Osteocyte (in vitro differentiated cells): ENCODE results near the gene FBXO48. TPM values are rescaled to one million over a fixed set of nuclear protein-coding genes. Genes with fewer than 3 reads are reported as not detected.

Source experiments
- DNase-seq: peaks from one replicate; pipeline ENCODE4 v3.0.0; 2021; ENCODE audit warnings: mixed read lengths; ENCODE audit not compliant: unreplicated experiment; ENCODE audit errors: extremely low spot score
- H3K27ac Mint-ChIP-seq: one replicate; pipeline ENCODE4 v1.8.0; 2021; ENCODE audit warnings: mild to moderate bottlenecking, mixed read lengths; ENCODE audit not compliant: unreplicated experiment
- H3K27me3 Mint-ChIP-seq: one replicate; pipeline ENCODE4 v1.8.0; 2021; ENCODE audit warnings: mixed read lengths; ENCODE audit not compliant: unreplicated experiment
- H3K36me3 Mint-ChIP-seq: one replicate; pipeline ENCODE4 v1.8.0; 2021; ENCODE audit warnings: mixed read lengths; ENCODE audit not compliant: unreplicated experiment
- H3K4me1 Mint-ChIP-seq: one replicate; pipeline ENCODE4 v1.8.0; 2021; ENCODE audit warnings: mixed read lengths; ENCODE audit not compliant: unreplicated experiment
- H3K4me3 Mint-ChIP-seq: one replicate; pipeline ENCODE4 v1.8.0; 2021; ENCODE audit warnings: mild to moderate bottlenecking, moderate library complexity, mixed read lengths; ENCODE audit not compliant: unreplicated experiment
- H3K9me3 Mint-ChIP-seq: one replicate; pipeline ENCODE4 v1.8.0; 2021; ENCODE audit warnings: mixed read lengths; ENCODE audit not compliant: unreplicated experiment
- total RNA-seq: library from RNA; stranded (reverse); gene quantifications from 2 replicates; pipeline ENCODE4 v1.2.1, GENCODE V29; 2021
- TF ChIP-seq, protein P1 (sequence below): fragments of 200-600 bp; sonication (generic); IDR thresholded peaks from 2 replicates; pipeline ENCODE4 v1.5.0; 2021; ENCODE audit warnings: antibody characterized with exemption, mild to moderate bottlenecking, moderate library complexity

The FBXO48 gene
- total RNA-seq, 1 donor from 2014 or later, result 0.81 TPM

DNA sequence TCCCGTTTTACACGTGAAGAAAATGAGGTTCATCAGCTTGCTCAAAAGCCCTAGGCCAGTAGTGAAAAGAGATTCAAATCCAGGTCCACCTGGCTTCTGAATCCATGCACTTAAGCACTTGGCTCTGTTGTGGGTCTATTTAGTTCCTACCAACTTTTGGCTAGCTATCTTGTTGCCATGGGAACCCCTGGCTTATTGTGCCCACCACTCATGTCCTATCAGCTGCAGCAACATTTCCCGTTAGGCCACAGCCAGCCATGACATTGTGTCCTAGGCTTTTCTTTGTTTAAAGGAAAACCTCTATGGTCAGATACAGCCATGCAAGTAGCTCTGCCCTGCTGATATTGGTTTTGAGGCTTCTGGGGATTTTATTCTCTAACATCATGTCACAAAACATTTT is 52.2 kb downstream of the FBXO48 start:
- H3K4me1 Mint-ChIP-seq, result no peaks in the 10 kb centered on the region
- H3K4me3 Mint-ChIP-seq, result no peak overlapping the region
- TF ChIP-seq, protein P1, sequence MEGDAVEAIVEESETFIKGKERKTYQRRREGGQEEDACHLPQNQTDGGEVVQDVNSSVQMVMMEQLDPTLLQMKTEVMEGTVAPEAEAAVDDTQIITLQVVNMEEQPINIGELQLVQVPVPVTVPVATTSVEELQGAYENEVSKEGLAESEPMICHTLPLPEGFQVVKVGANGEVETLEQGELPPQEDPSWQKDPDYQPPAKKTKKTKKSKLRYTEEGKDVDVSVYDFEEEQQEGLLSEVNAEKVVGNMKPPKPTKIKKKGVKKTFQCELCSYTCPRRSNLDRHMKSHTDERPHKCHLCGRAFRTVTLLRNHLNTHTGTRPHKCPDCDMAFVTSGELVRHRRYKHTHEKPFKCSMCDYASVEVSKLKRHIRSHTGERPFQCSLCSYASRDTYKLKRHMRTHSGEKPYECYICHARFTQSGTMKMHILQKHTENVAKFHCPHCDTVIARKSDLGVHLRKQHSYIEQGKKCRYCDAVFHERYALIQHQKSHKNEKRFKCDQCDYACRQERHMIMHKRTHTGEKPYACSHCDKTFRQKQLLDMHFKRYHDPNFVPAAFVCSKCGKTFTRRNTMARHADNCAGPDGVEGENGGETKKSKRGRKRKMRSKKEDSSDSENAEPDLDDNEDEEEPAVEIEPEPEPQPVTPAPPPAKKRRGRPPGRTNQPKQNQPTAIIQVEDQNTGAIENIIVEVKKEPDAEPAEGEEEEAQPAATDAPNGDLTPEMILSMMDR, result no peak
- no peak overlapping the region for H3K27ac Mint-ChIP-seq
- H3K27me3 Mint-ChIP-seq, result peaks cover 14% of the 10 kb centered on the region
- no peaks in the 10 kb centered on the region for H3K36me3 Mint-ChIP-seq
- no peak for DNase-seq
- no peaks in the 10 kb centered on the region for H3K9me3 Mint-ChIP-seq

DNA sequence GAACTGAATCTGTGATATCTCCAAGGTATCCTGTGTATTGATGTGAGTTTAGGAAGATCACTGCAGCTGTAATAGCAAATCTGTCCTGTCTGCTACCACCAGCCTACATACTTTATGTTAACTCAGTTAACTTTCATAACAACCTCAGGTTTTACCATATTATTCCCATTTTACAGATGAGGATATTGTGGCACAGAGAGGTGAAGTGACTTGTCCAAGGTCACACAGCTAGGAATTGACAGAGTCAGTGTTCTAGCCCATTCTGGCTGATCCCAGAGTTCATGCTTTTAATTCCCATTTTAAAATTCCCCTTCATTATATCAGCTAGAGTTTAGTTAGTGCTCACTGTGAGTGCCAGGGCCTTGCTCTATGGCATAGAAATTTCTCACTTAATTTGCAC is 52.6 kb downstream of the FBXO48 start:
- no peak for DNase-seq
- Mint-ChIP-seq H3K27ac (no peak overlapping the region), H3K36me3 (no peaks in the 10 kb centered on the region), H3K27me3 (peaks cover 17% of the 10 kb centered on the region), H3K4me1 (no peaks in the 10 kb centered on the region), H3K4me3 (no peak overlapping the region), H3K9me3 (no peaks in the 10 kb centered on the region)
- TF ChIP-seq, protein P1, result no peak

DNA sequence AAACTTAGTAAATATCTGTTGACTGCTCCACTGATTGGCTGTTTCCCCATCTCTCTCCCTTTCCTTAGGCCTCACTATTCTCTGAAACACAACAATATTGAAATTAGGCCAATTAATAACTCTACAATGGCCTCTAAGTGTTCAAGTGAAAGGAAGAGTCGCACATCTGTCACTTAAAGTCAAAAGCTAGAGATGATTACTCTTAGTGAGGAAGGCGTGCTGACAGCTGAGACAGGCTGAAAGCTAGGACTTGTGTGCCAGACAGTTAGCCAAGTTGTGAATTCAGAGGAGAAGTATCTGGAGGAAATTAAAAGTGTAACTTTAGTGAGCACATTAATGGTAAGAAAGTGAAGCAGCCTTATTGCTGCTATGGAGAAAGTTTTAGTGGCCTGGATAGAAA is 53.6 kb downstream of the FBXO48 start:
- H3K4me3 Mint-ChIP-seq, result no peak overlapping the region
- TF ChIP-seq, protein P1, result no peak

DNA sequence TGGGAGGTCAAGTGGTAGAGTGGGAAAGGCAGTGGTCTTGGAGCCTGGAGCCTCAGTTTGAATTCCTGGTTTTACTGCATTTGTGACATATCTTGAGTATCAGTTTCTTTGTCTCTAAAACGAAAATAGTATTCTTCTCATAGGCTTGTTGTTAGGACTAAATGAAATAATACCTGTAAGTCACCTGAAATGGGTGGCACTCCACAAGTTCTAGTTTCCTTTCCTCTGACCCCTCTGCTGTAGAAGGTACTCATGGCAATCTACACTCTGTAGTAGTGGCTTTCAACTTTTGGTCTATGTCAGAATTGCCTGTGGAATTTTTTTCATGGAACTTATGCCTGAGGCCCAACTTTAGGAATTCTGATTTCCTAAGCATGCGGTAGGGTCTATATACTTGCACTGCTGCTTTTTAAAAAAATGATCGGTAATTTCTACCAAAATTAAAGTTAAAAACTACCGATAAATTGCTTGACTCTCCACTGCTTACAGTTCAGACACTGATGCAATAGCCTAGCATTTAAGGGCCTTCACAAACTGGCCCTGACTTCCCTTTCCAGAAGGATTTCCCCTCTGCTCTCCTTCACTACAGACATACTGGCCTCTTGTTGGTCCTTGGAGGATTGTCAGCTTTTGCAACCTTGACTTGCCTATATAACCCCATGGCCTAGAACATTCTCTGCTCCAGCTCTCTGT is 54.8 kb downstream of the FBXO48 start:
- DNase-seq, result no peak
- no peaks in the 10 kb centered on the region for H3K36me3 Mint-ChIP-seq
- H3K27ac Mint-ChIP-seq, result no peak overlapping the region
- H3K9me3 Mint-ChIP-seq, result peaks cover 8% of the 10 kb centered on the region
- no peak overlapping the region for H3K4me3 Mint-ChIP-seq
- no peaks in the 10 kb centered on the region for H3K4me1 Mint-ChIP-seq
- peaks cover 27% of the 10 kb centered on the region for H3K27me3 Mint-ChIP-seq
- TF ChIP-seq, protein P1, result no peak

More for the DNA sequence above, 53.6 kb downstream of the FBXO48 start:
- Mint-ChIP-seq H3K9me3 (no peaks in the 10 kb centered on the region), H3K4me1 (no peaks in the 10 kb centered on the region), H3K27ac (no peak overlapping the region), H3K36me3 (no peaks in the 10 kb centered on the region), H3K27me3 (peaks cover 25% of the 10 kb centered on the region)
- no peak for DNase-seq

DNA sequence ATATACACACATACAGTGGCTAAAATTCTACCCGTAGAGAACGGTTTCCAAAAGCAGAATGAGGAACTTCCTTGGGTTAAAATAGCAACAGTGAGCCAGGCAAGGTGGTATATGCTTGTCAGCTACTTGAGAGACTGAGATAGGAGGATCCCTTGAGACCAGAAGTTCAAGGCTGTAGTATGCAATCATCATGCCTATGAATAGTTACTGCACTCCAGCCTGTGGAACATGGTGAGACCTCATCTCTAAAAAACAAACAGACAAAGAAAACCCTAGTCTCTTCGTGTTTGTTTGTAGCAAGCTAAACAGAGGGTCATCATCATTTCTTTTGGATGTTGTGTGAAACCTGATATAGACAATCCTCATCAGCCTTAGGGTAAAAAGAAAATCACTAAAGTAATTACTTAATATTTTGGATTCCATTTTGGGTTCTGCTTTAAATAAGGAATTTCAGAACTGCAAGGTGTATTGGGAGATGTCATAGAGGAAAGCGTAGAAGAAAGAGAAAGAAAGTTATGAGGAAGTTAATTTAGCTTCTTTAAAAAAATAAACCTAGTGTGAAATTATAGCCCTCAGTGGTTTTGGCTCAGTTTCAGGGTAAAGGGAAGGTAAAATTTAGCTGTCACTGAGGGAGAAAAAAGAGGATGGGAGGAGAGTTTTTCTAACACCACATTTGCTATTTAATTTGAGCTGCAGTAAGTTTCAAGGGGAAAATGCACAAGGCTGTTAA is 55.5 kb downstream of the FBXO48 start:
- Mint-ChIP-seq H3K9me3 (peaks cover 8% of the 10 kb centered on the region), H3K4me3 (no peak overlapping the region), H3K27ac (no peak overlapping the region), H3K36me3 (no peaks in the 10 kb centered on the region), H3K27me3 (peaks cover 30% of the 10 kb centered on the region), H3K4me1 (no peaks in the 10 kb centered on the region)
- DNase-seq, result no peak
- TF ChIP-seq, protein P1, result no peak
